ENCODE data around the gene MPI.
"Not testable (repeated sequence)": the region's sequence is repeated elsewhere in the genome, so short reads cannot be mapped to it uniquely, and the experiment has no call there.

MPI gene

DNA sequence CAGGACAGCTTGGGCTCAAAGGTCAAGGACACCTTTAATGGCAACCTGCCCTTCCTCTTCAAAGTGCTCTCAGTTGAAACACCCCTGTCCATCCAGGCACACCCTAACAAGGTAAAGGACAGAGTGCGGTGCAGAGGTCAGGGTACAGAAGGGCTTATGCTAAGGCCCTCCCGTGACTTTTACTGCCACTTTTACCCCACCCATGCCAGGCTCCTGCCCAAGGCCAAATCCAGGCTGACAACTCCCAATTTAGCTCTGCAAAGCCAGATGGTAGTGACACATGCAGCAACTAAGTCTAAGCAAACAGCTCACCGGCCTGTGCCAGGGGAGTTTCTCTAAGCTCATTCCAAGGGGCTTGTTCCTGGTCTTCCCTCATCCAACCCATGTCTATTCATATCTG is 1.6 kb downstream of the MPI start:
- no peak for DNase-seq (ENCODE audit: low spot score)

DNA sequence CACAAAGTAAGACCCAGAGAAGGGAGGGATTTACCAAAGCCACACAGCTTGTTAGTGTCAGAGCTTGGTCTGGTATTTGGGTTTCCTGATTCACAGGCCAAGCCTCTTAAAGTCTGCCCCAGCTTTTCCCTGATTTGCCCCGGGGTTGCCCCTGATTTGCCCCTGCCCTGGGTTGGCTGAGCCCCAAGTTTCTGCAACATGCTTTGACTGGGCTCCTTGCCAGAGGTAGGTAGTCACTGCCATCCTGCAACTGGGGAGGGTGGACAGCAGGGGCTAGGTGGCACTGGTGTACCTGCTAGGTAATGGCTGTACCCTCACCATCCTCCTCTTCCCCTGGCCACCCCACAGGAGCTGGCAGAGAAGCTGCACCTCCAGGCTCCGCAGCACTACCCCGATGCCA is 2.5 kb downstream of the MPI start:
- no peak for DNase-seq (ENCODE audit: low spot score)

DNA sequence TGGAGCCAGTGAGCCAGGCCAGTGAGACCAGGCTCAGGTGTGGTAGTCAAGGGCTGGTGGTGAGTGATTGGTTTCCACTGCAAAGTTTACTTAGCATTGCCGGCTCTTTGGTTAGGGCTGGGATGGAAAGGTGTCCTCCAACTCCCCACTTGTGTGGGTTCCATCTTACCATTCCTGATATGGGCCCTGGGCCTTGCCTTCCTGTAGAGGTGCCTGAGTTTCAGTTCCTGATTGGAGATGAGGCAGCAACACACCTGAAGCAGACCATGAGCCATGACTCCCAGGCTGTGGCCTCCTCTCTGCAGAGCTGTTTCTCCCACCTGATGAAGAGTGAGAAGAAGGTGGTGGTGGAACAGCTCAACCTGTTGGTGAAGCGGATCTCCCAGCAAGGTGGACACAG is 3.1 kb downstream of the MPI start:
- no peak for DNase-seq (ENCODE audit: low spot score)

DNA sequence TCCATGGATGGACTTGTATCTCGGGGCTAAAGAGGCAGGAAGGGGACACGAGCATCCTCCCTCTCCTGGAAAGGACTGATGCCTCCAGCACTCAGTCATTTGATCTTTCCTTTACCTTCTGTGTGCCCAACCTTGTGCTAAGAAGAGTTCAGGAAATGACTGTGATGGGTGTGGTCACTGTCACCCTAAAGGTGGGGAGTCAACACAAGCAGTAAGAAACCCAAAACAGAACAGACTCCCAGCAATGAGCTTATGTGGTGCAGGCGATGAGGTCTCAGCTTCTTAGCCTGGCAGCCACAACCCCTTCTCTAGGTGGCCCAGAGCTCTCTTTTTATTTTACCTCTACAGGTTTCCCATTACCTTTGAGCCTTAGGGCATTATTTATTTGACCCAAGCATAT is 3.8 kb downstream of the MPI start:
- no peak for DNase-seq (ENCODE audit: low spot score)

DNA sequence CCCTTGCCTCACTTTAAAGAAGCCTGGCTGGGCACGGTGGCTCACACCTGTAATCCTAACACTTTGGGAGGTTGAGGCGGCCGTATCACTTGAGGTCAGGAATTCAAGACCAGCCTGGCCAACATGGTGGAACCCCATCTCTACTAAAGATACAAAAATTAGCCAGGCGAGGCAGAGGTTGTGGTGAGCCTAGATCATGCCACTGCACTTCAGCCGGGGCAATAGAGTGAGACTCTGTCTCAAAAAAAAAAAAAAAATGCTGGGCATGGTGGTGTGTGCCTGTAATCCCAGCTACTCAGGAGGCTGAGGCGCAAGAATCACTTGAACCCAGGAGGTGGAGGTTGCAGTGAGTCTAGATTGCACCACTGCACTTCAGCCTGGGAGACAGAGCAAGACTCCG is 4.5 kb downstream of the MPI start:
- DNase-seq (ENCODE audit: low spot score) = not testable (repeated sequence)

DNA sequence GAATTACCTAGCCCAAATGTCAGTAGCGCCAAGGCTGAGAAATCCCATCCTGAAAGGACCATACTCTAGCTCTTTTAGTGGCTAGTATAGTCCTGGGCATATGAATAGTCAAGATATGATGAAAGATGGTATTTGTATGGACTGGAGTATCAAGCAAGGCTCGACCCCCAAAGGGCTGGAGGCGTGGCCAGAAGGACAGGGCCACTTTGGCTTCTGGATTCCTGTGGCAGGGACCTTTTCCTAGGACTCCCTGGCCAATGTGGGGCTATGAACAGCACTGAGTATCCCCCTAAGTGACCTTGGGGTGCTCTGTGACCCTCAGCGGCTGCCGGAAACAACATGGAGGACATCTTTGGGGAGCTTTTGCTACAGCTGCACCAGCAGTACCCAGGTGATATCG is 6.0 kb downstream of the MPI start:
- no peak for DNase-seq (ENCODE audit: low spot score)

DNA sequence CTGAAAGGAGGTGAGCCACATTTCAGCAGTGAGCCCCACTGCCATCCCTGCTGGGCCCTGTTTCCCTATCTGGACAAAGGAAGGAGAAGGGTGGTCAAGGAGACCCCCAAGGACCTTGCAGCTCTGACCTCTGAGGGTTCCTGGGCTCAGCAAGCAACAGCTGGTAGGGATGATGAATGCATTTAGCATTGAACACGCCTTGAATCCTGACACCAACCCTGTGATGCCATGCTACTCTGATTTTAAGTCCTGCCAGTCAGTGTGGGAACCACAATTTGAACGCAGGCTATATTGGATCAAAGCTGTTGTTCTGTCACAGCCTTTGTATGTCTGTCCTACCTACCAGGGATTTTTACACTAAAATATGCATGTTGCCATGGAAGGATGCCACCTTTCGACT is 6.5 kb downstream of the MPI start:
- no peak for DNase-seq (ENCODE audit: low spot score)

DNA sequence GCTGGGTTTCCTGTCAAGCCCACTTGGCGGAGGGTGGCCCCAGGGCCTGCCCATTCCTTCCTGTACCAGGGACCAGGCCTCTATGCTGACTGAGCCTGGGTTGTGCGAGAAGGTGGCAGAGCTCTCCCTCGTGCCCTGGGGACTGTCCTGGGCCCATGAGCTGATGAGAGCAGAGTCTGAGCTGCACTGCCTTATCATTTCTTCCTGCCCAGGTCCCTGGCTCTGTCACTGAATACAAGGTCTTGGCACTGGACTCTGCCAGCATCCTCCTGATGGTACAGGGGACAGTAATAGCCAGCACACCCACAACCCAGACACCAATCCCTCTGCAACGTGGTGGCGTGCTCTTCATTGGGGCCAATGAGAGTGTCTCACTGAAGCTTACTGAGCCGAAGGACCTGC is 7.5 kb downstream of the MPI start:
- DNase-seq (ENCODE audit: low spot score) = no peak

DNA sequence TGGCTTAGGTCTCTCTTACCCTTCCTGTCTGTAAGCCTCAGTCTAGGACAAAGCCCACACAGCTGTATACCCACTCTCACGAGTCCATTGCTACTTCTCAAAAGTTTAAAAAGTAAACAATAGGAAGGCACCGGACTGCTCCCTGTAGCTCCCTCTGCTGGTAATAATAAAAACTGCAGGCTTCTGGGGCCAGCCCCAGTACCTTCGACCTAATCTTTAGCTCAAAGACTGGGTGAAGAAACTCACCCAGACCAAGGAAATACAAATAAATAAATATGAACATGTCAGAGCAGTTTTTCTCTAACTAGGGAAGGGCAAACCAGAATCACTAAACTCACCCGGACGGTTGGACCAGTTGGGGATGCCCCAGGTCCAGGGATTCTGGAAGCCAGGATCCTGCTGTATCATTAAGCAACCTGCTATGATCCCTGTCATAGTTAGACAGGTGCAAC is 11.8 kb downstream of the MPI start:
- peak; percentile 76 for DNase-seq (ENCODE audit: low spot score)

DNA sequence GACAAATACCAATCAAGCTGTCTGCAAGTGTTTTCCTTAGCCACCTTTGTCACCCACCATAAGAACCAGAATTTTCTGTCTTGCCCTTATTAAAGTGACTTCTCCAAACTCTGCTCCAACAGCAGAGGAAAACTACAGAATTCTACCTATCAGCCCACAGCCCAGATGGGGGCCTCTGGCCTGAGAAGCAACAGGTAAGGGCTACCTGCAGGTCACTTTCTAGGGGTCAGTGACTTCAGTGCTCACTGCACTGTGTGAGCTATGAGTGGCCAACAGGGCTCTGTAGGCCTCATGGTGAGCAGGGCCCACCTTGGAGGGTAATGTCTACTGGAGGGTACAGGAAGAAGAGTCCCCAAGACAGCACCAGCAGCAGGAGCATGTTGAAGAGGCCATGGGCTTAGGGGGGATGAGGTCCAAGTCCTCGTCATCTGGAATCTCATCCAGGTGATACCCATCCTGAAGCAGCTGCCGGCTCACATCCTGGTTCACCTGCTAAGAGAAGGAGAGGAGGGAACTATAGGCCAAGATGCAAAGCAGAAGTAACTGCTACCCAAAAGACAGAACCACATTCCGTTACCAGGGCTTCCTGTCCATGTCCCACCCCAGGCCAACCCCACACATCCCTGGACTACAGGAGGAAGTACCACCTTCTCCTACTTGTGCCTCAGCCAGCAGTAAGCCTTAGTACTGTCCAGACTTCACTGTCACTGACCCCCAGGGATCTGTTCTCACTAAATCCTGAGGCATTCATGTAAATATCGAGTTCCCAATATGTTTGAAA is 12.6 kb downstream of the MPI start:
- no peak for DNase-seq (ENCODE audit: low spot score)

DNA sequence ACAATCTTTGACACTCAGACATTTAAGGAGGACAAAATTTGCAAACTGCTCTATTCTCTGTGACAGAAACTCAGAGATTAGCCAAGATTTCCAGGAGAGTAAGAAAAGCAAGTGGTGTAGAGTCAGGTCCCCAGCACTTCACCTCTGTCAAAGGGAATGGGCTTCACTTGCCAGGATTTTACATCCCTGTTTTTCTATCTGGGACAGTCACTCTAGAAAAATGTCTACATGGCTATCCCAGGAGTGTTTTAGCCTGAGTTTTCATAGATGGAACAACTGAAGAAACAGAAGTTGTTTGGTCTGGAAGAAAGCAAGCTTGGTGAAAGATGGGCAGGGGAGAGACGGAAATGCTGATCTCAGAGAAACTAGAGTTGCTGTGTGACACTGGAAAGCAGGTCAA is 13.8 kb downstream of the MPI start:
- DNase-seq (ENCODE audit: low spot score) = no peak

DNA sequence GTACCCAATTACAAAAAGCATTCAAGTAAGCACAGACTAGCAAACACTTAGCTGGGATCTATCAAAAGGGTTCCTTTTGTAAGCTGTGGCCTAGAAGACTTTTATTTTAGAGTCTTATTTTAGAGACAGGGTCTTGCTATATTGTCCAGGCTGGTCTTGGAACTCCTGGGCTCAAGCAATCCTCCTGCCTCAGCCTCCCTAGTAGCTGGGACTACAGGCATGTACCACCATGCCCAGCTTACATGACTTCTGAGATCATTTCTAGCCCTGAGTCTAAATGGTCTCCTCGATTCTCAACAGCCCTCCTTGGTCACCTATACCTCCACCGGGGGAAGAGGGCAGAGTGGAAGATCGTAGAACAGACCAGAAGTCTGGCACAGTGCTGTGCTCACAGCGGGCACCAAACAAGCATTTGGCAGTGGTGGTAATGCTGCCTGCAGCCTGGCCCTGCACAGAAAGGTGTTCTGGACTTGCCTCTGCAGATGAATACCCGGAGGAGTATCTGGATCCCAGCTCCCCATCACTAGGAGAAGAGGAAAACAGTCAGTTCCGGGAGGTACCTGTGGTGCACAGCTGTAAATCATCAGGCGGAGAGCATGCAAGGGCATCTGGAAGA is 14.5 kb downstream of the MPI start:
- no peak for DNase-seq (ENCODE audit: low spot score)

DNA sequence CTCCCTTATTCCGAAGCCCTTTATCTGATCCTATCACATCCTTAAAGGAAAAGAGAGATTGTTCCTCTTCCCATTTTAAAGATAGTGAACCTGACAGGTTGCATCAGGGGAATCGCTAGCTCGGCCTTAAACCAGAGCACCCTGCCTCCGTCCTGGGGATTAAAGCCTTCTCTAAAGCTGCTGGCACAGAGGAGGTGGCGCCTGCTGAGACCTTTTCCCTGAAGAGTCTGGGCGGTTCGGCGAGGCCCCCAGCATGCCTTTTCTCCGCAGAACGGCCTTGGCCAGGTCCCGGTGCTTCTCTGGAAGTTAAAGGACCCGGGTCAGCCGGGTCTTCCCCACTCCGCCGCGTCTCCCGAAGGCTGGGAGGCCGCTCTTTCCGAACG is 16.2 kb downstream of the MPI start:
- peak; percentile 32 for DNase-seq (ENCODE audit: low spot score)

DNA sequence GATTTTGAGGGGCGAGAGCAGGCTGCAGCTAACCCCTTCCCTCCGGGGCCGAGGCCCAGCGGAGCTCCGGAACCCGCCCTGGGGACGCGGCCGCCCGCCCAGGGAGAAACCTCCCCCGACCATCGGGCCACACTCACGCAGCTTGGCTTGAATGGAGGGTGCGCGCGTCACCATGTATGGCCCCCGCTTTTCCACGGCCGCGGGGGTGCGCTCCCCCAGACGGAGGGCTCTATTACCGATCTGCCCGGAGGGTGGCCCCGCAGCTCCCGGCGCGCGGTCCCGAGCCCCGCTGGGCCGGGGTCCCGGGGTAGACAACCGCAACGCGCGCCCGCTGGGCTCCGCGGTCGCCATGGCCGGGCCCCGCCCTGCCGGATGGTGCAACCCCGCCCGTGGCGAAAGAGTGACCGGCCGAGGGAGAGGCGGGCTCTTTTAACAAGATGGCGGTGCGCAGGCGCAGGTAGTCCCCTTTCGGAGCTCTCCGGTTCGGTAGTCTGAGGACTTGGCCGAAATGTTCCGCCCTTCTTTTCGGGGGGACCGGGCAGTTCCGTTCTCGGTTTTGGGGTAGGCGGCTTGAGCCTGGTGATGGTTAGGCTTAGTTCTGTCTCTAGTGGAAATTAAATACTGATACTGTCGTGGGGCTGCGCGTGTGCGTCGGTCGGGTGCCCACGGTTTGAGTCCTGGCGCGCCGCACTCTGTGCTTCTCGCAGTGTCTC is 16.8 kb downstream of the MPI start, which contains the start of gene FAM219B:
Gene FAM219B, minus strand, starts transcription at position 402 of the 713 bp plus-strand sequence. Its CDS starts 51 bp downstream, at position 351.
- peak; percentile 90 for DNase-seq (ENCODE audit: low spot score)

DNA sequence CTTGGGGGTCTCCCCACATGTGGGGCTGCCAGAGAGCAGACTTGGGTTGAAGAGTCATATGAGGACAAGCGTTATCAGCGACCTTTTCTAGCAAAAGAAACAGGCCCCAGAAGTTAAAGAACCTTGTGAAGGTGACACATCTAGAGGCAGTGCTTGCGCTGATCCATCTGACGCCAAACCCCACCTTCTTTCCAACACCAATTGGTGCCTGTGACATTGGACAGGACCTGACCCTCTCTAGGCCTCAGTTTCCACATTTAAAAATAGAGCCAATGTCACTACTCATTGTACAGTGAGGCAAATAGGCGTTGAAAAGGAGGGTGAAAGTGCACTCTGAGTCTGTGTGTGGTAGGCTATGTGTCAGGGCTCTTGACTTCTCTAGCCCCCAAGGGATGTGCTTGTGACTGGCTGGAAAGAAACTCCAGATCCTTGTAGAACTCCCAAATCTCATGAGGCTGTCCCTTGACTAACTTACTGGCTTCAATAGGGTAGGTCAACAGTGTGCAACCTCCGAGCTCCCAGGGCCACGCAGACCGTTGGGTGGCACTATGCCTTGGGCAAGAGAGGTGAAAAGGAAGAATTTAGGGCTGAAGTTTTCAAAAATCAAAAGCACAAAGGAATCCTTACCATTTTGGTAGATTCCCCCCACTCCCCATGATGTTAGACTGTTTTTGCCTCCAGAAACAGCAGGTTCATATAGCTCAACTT is 17.5 kb downstream of the MPI start:
- DNase-seq (ENCODE audit: low spot score) = peak; percentile 30

DNA sequence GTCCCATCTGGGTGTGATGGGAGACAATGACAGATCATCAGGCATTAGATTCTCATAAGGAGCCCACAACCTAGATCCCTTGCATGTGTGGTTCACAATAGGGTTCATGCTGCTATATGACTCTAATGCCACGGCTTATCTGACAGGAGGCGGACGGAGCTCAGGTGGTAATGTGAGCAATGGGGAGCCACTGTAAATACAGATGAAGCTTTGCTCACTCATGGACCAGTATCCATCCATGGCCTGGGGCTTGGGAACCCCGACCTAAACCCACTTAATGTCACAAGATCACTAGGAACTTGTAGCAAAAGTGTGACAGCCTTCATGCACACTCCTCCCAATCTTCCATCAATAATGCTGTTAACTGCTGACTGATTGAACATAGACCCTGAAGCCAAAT is 18.8 kb downstream of the MPI start:
- DNase-seq (ENCODE audit: low spot score) = no peak

DNA sequence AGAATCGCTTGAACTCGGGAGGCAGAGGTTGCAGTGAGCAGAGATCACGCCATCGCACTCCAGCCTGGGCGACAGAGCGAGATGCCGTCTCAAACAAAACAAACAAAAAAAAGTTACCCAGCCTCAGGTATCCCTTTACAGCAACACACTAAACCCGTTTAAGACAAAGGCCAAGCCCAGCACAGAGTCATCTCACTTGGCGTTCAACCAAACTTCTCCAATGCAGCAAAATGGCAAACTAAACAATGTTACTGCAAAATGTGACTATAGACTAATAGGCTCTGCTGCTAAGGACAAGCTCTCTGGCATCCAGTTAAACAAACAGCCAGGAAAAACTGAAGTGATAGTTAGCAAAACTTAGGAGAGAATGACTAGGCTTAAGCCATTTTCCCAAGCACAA is 23.2 kb downstream of the MPI start:
- DNase-seq (ENCODE audit: low spot score) = no peak

DNA sequence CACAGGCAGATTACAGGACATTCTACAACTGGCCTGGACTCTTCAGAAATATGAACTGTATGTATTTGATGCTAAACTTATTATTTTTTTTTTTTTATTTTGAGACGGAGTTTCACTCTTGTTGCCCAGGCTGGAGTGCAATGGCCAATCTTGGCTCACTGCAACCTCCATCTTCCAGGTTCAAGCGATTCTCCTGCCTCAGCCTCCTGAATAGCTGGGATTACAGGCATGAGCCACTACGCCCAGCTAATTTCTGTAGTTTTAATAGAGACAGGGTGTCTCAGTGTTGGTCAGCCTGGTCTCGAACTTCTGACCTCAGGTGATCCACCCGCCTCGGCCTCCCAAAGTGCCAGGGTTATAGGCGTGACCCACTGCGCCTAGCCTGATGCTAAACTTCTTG is 24.0 kb downstream of the MPI start:
- DNase-seq (ENCODE audit: low spot score) = not testable (repeated sequence)

DNA sequence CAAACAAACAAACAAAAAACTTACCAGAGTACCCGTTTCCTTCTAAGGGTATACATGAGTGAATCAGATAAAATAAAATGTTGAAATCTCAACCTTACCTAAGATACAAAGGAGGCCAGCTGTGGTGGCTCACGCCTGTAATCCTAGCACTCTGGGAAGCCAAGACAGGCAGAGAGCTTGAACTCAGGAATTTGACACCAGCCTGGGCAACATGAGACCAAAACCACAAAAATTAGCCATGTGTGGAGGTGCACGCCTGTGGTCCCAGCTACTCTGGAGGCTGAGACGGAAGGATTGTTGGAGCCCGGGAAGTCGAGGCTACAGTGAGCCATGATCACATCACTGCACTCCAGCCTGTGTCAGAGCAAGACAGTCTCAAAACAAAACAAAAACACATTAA is 27.8 kb downstream of the MPI start:
- no peak for DNase-seq (ENCODE audit: low spot score)

DNA sequence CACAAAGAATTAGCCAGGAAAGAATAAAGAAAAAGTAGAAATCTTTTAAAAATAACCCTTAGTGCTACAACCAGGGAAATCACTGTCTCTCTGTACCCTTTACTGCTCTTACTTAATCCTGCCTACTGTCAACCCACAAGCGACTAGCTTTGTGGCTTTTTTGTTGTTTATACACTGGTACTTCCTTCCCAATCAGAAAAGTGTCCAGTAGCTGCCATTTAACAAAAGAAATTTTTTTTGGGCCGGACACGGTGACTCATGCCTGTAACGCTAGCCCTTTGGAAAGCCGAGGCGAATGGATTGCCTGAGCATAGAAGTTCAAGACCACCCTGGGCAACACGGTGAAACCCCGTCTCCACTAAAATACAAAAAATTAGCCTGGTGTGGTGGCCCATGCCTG is 30.6 kb downstream of the MPI start:
- DNase-seq (ENCODE audit: low spot score) = no peak

DNA sequence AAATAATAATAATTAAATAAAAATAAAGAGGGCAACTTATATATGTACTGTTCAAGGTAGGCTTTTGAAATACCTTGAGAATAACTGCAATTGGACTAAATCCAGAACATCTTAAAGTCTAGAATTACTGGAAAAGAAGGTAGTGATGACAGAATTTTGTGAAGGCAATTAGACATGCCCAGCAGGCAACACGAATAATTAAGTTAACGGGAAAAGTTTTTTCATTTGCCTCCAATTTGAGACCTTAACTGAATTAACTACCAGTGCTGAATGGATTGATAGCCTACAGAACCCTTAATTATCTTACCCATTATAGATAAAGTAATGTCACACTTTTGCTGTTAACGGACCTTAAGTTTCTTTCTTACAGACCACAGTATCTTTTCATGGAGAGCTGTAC is 34.7 kb downstream of the MPI start:
- DNase-seq (ENCODE audit: low spot score) = no peak

DNA sequence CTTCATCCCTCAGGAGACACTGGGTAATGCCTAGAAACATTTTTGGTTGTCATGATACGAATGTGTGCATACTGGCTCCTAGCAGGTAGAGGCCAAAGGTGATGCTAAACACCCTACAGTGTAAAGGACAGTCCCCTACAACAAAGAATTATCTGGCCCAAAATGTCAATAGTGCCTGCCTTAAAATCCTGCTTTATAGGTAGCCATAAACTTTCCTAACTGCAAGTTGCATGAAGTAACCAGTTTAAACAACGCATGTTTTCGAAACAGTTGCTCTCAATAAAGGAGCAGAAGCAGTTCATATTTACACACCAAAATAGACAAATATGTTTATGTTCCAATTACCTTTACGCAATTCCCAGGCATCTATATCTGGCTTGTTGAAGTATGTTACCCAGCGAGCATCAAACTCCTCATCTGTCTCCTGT is 38.9 kb downstream of the MPI start:
- no peak for DNase-seq (ENCODE audit: low spot score)

DNA sequence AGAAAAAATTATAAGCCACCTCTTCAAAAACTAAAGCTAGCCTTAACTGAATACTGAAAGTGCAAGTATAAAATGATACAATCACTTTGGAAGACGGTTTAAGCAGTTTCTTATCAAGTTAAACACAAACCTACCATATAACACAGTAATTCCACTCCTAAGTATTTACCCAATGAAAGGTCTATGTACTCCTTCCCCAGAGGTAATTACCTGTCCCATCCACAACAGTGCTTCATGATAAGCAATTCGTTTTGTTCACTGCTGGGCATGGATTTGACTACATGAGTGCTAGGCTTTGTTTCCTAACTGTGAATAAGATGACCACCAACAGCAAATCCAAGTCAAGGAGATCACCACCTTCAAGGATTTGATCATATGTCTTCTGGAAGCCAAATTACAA is 43.7 kb downstream of the MPI start:
- no peak for DNase-seq (ENCODE audit: low spot score)
